ENCODE data around the gene DIRAS1. TPM values are rescaled to one million over a fixed set of nuclear protein-coding genes. Genes with fewer than 3 reads are reported as not detected.

Gene DIRAS1
- total RNA-seq, 2 experiments from 2014 or later: not detected

GRCh38 chr19:2702170-2703076, 18.7 kb downstream of the DIRAS1 start, which contains the start of gene GNG7:
Gene GNG7, minus strand, starts transcription at chr19:2702694. Its CDS starts 182,006 bp downstream, at chr19:2520688.
- Mint-ChIP-seq H3K36me3 (no peaks in the 10 kb centered on the region), H3K4me1 (peaks cover 7% of the 10 kb centered on the region), H3K4me3 (peak within 1 kb of the TSS; percentile 13), H3K27me3 (peaks cover 7% of the 10 kb centered on the region), H3K9me3 (ENCODE audit: low read depth) (no peaks in the 10 kb centered on the region), H3K27ac (no peak within 1 kb of the TSS)
- CTCF ChIA-PET: interaction anchor here (1.0 to 1.4 kb wide), 3 partner anchors 48 to 402 kb away, joined by 3 to 6 read pairs (median 4); no protein-coding TSS in a partner anchor
- ATAC-seq (peak; percentile 100), DNase-seq (peak; percentile 92)

GRCh38 chr19:2701361-2702169, 19.6 kb downstream of the DIRAS1 start:
- H3K4me1 Mint-ChIP-seq: peaks cover 7% of the 10 kb centered on the region
- H3K9me3 Mint-ChIP-seq (ENCODE audit: low read depth): no peaks in the 10 kb centered on the region
- peak overlapping the region; percentile 13 for H3K4me3 Mint-ChIP-seq
- H3K27me3 Mint-ChIP-seq: peaks cover 7% of the 10 kb centered on the region
- CTCF ChIA-PET: interaction anchor here (0.7 to 1.4 kb wide), 4 partner anchors 49 to 402 kb away, joined by 3 to 6 read pairs (median 4); no protein-coding TSS in a partner anchor
- no peak for DNase-seq
- H3K36me3 Mint-ChIP-seq: no peaks in the 10 kb centered on the region
- no peak for ATAC-seq
- H3K27ac Mint-ChIP-seq: no peak overlapping the region

- Mint-ChIP-seq H3K27me3 (peaks cover 7% of the 10 kb centered on the region), H3K4me3 (no peak overlapping the region), H3K36me3 (no peaks in the 10 kb centered on the region), H3K9me3 (ENCODE audit: low read depth) (no peaks in the 10 kb centered on the region), H3K4me1 (peaks cover 7% of the 10 kb centered on the region), H3K27ac (no peak overlapping the region)
- no peak for DNase-seq
- CTCF ChIA-PET: interaction anchor here (0.7 to 1.4 kb wide), 2 partner anchors 49 to 365 kb away, joined by 3 read pairs; no protein-coding TSS in a partner anchor
- ATAC-seq: no peak
Observed at GRCh38 chr19:2700660-2701360, 20.4 kb downstream of the DIRAS1 start.

GRCh38 chr19:2699413-2700140, 21.6 kb downstream of the DIRAS1 start:
- no peaks in the 10 kb centered on the region for H3K9me3 Mint-ChIP-seq (ENCODE audit: low read depth)
- no peak overlapping the region for H3K27ac Mint-ChIP-seq
- H3K4me1 Mint-ChIP-seq: peaks cover 7% of the 10 kb centered on the region
- H3K4me3 Mint-ChIP-seq: no peak overlapping the region
- ATAC-seq (no peak), DNase-seq (no peak)
- CTCF ChIA-PET: interaction anchor here (0.6 to 2.0 kb wide), 3 partner anchors 11 to 1622 kb away, joined by 3 to 8 read pairs (median 3); no protein-coding TSS in a partner anchor
- H3K27me3 Mint-ChIP-seq: peaks cover 7% of the 10 kb centered on the region
- no peaks in the 10 kb centered on the region for H3K36me3 Mint-ChIP-seq

- H3K36me3 Mint-ChIP-seq: no peaks in the 10 kb centered on the region
- H3K9me3 Mint-ChIP-seq (ENCODE audit: low read depth): no peaks in the 10 kb centered on the region
- H3K4me3 Mint-ChIP-seq: no peak overlapping the region
- ATAC-seq: no peak
- no peak overlapping the region for H3K27ac Mint-ChIP-seq
- no peak for DNase-seq
- H3K27me3 Mint-ChIP-seq: no peaks in the 10 kb centered on the region
- peaks cover 3% of the 10 kb centered on the region for H3K4me1 Mint-ChIP-seq
- CTCF ChIA-PET: interaction anchor here (1.2 kb wide), 1 partner anchor 410 kb away, joined by 3 read pairs; no protein-coding TSS in a partner anchor
Observed at GRCh38 chr19:2694196-2694595, 27.0 kb downstream of the DIRAS1 start.

GRCh38 chr19:2693492-2694160, 27.5 kb downstream of the DIRAS1 start:
- CTCF ChIA-PET: interaction anchor here (0.8 to 1.2 kb wide), 2 partner anchors 45 to 410 kb away, joined by 3 read pairs; no protein-coding TSS in a partner anchor
- H3K27ac Mint-ChIP-seq: no peak overlapping the region
- no peaks in the 10 kb centered on the region for H3K36me3 Mint-ChIP-seq
- H3K4me1 Mint-ChIP-seq: peaks cover under 1% of the 10 kb centered on the region
- H3K4me3 Mint-ChIP-seq: no peak overlapping the region
- H3K27me3 Mint-ChIP-seq: no peaks in the 10 kb centered on the region
- H3K9me3 Mint-ChIP-seq (ENCODE audit: low read depth): no peaks in the 10 kb centered on the region
- ATAC-seq (no peak), DNase-seq (no peak)

GRCh38 chr19:2691951-2692350, 29.2 kb downstream of the DIRAS1 start:
- H3K9me3 Mint-ChIP-seq (ENCODE audit: low read depth): no peaks in the 10 kb centered on the region
- H3K36me3 Mint-ChIP-seq: no peaks in the 10 kb centered on the region
- no peak for ATAC-seq
- DNase-seq: no peak
- no peaks in the 10 kb centered on the region for H3K4me1 Mint-ChIP-seq
- H3K27me3 Mint-ChIP-seq: no peaks in the 10 kb centered on the region
- no peak overlapping the region for H3K27ac Mint-ChIP-seq
- CTCF ChIA-PET: no interaction called here
- H3K4me3 Mint-ChIP-seq: no peak overlapping the region

GRCh38 chr19:2690856-2691255, 30.3 kb downstream of the DIRAS1 start:
- H3K27ac Mint-ChIP-seq: no peak overlapping the region
- no peaks in the 10 kb centered on the region for H3K36me3 Mint-ChIP-seq
- H3K27me3 Mint-ChIP-seq: no peaks in the 10 kb centered on the region
- ATAC-seq: no peak
- no peaks in the 10 kb centered on the region for H3K4me1 Mint-ChIP-seq
- no peak for DNase-seq
- no peak overlapping the region for H3K4me3 Mint-ChIP-seq
- H3K9me3 Mint-ChIP-seq (ENCODE audit: low read depth): no peaks in the 10 kb centered on the region
- CTCF ChIA-PET: no interaction called here

GRCh38 chr19:2686360-2686759, 34.8 kb downstream of the DIRAS1 start:
- Mint-ChIP-seq H3K27me3 (no peaks in the 10 kb centered on the region), H3K9me3 (ENCODE audit: low read depth) (no peaks in the 10 kb centered on the region), H3K36me3 (no peaks in the 10 kb centered on the region), H3K4me1 (no peaks in the 10 kb centered on the region), H3K27ac (no peak overlapping the region), H3K4me3 (no peak overlapping the region)
- DNase-seq: no peak
- ATAC-seq: no peak
- CTCF ChIA-PET: no interaction called here

GRCh38 chr19:2685204-2685704, 35.9 kb downstream of the DIRAS1 start:
- ATAC-seq (no peak), DNase-seq (no peak)
- no peak overlapping the region for H3K4me3 Mint-ChIP-seq
- no peaks in the 10 kb centered on the region for H3K36me3 Mint-ChIP-seq
- H3K27me3 Mint-ChIP-seq: no peaks in the 10 kb centered on the region
- H3K27ac Mint-ChIP-seq: no peak overlapping the region
- H3K9me3 Mint-ChIP-seq (ENCODE audit: low read depth): no peaks in the 10 kb centered on the region
- H3K4me1 Mint-ChIP-seq: no peaks in the 10 kb centered on the region
- CTCF ChIA-PET: no interaction called here

GRCh38 chr19:2683430-2684003, 37.7 kb downstream of the DIRAS1 start:
- no peak for ATAC-seq
- no peak for DNase-seq
- Mint-ChIP-seq H3K27me3 (peaks cover 3% of the 10 kb centered on the region), H3K27ac (no peak overlapping the region), H3K4me3 (no peak overlapping the region), H3K36me3 (no peaks in the 10 kb centered on the region), H3K4me1 (no peaks in the 10 kb centered on the region), H3K9me3 (ENCODE audit: low read depth) (no peaks in the 10 kb centered on the region)
- CTCF ChIA-PET: no interaction called here

GRCh38 chr19:2680808-2681207, 40.4 kb downstream of the DIRAS1 start:
- Mint-ChIP-seq H3K4me1 (no peaks in the 10 kb centered on the region), H3K9me3 (ENCODE audit: low read depth) (no peaks in the 10 kb centered on the region), H3K27me3 (peaks cover 3% of the 10 kb centered on the region), H3K4me3 (no peak overlapping the region), H3K36me3 (no peaks in the 10 kb centered on the region), H3K27ac (no peak overlapping the region)
- DNase-seq (no peak), ATAC-seq (no peak)
- CTCF ChIA-PET: no interaction called here

Data from activated CD8-positive, alpha-beta memory T cell treated with anti-CD3 and anti-CD28 coated beads, Interleukin-2, amount 10 ng/mL, durations not matched to agents 7 days and 5 days (primary cell).